ENCODE data around the gene NUDT17.
A peak's percentile ranks its signal among the peaks of the same experiment; 100 is the strongest.

The NUDT17 gene

DNA sequence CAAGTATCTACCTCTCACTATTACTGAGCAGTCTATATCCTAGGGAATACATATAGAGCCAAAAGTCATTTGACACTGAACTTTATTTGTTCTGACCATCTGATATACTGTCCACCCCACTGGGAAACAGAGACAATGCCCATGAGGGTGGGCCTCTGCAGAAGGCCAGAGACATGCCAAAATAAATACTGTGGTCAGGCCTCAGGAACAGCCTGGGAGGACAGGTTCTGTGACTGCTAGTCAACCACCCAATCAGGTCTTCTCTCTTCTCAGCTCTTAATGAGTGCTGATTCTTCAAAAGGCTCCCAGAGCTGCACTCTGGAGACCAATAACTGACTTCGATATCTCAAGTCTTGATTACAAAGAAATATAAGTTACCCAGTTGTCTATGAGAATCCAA lies 45.7 kb downstream of the NUDT17 start:
- DNase-seq (ENCODE audit: low read depth): no peak

DNA sequence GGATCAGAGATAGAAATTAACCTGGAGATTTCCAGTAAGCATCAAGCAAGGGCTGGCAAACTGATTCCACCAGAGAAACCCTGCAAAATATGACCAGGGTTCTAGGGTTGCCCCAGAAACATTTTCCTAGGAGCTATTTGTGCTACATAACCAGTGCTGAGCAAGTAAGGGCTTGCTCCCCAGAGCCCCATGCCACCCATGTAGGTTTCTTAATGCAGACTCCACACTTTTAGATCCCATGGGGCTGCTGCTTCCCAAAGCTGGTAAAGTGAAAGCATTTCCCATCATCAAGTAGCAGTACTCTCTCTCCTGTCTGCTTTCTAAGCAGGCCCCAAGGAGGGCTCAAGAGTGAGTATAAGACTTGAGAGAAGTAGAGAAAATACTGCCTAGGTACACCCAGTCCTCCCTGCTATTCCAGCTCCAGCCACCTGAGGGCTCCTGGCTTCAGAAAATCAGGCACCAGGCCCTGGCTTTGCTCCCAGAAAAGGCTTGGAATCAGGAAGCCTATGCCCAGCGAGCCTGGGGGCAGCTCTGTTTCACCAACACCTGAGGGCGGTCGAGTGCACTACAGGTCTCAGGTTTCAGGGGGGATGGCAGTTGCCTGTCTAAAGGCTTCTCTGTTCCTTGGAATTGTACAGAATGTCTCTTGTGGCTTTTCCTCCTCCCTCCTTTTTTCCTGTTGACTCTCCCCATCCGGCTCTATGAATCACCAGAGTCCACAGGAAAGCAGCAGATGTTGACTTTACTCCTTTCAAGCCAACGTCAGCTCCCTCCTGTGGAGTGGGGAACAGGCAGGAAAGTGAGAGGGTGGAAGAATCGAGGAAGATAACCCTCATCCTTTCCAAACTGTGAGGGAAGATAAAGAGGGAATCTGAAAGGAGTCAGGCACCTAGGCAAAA lies 46.4 kb downstream of the NUDT17 start:
- peak; percentile 31 for DNase-seq (ENCODE audit: low read depth)

DNA sequence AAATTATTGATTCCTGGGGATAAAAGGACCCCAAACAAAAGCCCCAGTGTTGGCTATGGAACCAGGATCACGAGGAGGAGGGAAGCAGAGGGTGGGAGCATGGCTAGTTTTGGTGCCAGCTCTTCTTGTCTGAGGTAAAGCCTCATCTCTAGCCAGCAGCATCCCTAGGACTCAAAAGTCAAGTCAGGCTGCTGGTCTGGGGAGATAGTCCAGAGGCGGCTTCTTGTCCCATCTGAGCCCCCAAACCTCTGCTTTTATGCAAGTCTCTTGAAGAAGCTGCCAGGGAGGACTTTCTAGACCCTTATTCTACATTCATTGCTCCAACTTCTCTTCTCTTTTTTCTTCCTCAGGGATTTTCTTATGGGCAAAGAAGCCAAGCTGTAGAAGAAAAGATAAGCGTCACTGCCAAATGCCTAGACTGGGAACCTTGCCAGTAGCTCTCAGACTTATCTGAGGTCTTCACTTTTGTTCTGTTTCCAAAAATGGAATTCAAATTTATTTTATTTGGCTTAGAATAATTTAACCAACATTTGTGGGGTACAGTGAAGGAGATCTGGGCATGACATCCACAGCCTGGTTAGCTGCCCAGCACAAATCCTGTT lies 47.2 kb downstream of the NUDT17 start:
- DNase-seq (ENCODE audit: low read depth): no peak

DNA sequence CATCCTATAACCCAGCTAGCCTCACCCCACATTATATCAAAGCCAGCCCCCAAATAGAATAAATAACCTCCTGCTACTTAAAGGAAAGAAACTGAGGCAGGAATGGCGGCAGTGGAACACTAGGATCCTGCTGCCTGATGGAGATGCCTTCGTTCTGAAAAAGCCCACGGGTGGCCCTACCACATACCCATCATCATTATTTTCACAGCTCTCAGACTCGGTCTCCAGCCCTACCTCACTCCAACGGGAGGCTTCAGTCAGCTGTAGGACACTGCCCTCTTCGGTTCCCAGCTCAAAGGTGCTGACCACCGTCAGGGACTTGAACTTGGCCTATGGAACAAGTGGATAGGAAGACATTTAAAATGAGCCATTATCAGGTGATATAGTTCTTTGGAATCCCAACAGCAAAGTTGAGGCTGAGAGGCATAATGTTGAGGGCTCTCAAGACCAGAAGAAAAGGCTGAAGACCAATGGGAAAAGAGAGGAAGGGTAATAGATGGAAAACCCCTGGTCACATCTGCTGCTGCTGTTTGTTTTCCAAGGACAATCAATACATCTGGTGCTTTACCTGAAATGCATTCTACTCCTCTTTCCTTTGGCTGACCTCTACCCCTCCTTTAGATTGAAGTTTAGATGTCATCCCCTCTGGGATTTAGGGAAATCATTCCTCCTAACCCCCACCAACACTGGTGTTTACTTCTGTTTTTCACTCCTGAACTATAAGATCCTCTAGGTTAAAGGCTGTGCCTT lies 48.1 kb downstream of the NUDT17 start:
- DNase-seq (ENCODE audit: low read depth): no peak

DNA sequence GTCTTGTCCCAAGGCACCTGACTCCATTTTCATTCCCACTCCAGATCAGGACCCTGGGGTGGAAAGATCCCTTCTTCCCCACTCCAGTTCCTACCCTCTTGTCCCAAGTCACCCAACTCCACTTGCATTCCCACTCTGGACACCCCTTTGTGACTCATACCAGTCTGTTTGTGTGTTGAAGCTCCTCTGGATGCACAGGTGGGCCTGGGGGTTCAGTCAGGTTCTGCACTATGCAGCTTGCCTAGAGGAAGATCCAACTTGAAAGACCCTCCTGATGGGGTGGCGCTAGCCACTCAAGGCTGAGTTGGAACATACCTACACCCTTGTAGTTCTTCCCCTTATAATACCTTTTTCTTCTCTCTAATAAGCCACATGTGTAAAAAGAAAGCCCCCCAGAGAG lies 50.0 kb downstream of the NUDT17 start:
- no peak for DNase-seq (ENCODE audit: low read depth)

DNA sequence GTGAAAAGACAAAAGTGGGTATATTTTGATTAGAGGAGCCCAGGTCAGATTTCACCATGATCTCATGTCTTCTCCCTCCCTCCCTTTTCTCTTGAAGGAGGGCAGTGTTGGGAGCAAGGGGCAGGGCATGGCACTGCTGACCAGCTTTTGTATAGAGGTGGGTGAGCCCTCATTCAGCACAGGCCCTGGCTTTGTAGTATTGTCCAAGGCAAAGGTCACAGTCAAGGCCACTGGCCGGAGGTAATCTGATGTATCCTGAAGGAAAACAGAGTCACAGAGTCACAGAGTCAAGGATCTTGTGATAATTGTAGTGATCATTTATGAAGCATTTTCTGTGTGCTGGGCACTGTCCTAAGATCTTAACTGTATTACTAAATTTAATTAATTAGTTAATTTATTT lies 52.5 kb downstream of the NUDT17 start:
- DNase-seq (ENCODE audit: low read depth): no peak
